H1 (cell line): ENCODE data around the gene SAMD4A. TPM values are rescaled to one million over a fixed set of nuclear protein-coding genes. Genes with fewer than 3 reads are reported as not detected.

Experiments used
- HDAC2 ChIP-seq, 2 experiments: fragments of 300-600 bp in 1 of 2; sonication (generic) in 1 of 2; IDR thresholded peaks; 2 replicates each; pipeline ENCODE4 v1.6.1; 2011 to 2012; ENCODE audit warnings: low read depth in 2 of 2, low read length in 2 of 2, mild to moderate bottlenecking in 2 of 2, moderate library complexity in 2 of 2, borderline replicate concordance in 1 of 2, inconsistent platforms in 1 of 2
- polyA plus RNA-seq, 7 experiments: library from polyadenylated mRNA; depleted of rRNA in 3 of 7; stranded (reverse) in 5 of 7; unstranded in 2 of 7; fragments of >200 nt in 5 of 7; fragments of 200-250 nt in 2 of 7; gene quantifications; 1 replicate in 5 of 7; 2 replicates in 1 of 7; 4 replicates in 1 of 7; pipeline versions ENCODE4 v1.2.1 to v1.2.3, GENCODE V29; 2011 to 2013; ENCODE audit warnings: missing spikeins in 2 of 7, mixed read lengths in 2 of 7
- total RNA-seq: library from RNA; stranded (reverse); fragmentation: NEBNext Ultra II Directional; extraction: Animal tissue kit (Norgen Biotek cat#: 25700); gene quantifications from 2 replicates; pipeline ENCODE4 v1.2.1, GENCODE V29; 2021

The SAMD4A gene
- total and polyA plus RNA-seq, 2 of the 8 experiments (the other 6 are each of a cell fraction or from before 2014, with no cell fraction given) = 2.4 to 12.3 TPM

GRCh38 chr14:54686219-54686870, 119.4 kb downstream of the SAMD4A start (continued):
- TF ChIP-seq HDAC2 (IDR thresholded peaks at IDR 0.05; ENCODE audit: borderline replicate concordance in 1 of 2, low read depth in 2 of 2, low read length in 2 of 2) = no peak
